Measurements from ENCODE around the gene AGPAT3. TPM values are rescaled to one million over a fixed set of nuclear protein-coding genes. Genes with fewer than 3 reads are reported as not detected.

Gene AGPAT3
- total RNA-seq, 1 donor from 2014 or later = 43.7 TPM

- no peak for DNase-seq (ENCODE audit: low read depth, low spot score)
Measured at GRCh38 chr21:43905726-43906455, 40.9 kb downstream of the AGPAT3 start.

GRCh38 chr21:43906585-43907370 is 41.8 kb downstream of the AGPAT3 start:
- no peak for DNase-seq (ENCODE audit: low read depth, low spot score)

DNA sequence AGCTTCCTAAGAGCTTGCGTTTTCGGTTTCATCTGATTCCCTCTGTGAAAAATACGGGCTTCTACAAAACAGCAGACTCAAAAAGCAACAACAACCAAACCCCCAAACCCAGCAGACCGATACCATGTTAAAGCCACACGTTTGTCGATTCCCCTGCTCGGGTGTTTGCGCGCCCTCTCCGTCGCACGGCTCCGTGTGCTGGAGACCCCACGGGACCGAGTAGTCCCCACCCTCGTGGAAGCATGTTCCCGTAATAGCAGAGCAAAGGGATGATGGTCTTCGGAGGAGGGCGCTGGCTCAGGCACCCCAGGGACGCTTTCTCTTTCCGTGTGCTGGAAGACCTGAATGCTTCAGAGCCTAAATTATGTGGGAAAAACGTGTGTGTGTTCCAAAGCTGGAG is 42.7 kb downstream of the AGPAT3 start:
- no peak for DNase-seq (ENCODE audit: low read depth, low spot score)

- no peak for DNase-seq (ENCODE audit: low read depth, low spot score)
Measured at GRCh38 chr21:43908167-43908566, 43.1 kb downstream of the AGPAT3 start.

DNA sequence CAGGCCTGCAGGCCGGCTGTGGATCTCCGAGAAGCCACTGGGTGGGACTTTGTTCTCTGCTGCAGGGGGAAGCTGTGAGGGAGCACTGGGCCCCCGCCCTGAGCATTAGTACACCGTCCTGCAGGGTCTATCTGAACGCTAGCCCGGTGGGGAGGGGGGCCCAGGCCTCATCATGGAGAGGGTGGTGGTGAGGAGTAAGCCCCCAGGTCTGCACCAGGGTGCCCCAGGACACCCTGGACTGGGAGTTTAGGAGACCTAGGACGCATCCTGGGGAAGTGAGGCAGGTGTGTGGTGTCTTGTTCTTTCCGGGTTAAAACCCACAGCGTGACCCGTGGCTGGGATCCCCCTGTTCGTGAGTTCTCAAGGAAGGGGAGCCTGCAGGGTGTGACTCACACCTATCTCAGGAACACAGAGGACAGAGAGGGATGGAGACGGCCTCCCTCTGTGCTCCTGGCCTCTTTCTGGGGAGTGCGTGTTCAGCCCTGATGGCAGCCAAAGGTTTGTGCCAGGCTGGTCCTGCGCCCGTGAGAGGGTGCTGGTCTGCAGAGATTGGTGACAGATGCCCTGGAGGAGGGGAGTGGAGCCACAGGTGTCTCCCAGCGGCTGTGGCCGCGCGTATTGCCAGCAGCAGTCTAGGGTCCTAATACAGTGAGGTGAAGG is 44.8 kb downstream of the AGPAT3 start:
- no peak for DNase-seq (ENCODE audit: low read depth, low spot score)

- DNase-seq (ENCODE audit: low read depth, low spot score) = no peak
Measured at GRCh38 chr21:43910460-43910859, 45.4 kb downstream of the AGPAT3 start.

DNA sequence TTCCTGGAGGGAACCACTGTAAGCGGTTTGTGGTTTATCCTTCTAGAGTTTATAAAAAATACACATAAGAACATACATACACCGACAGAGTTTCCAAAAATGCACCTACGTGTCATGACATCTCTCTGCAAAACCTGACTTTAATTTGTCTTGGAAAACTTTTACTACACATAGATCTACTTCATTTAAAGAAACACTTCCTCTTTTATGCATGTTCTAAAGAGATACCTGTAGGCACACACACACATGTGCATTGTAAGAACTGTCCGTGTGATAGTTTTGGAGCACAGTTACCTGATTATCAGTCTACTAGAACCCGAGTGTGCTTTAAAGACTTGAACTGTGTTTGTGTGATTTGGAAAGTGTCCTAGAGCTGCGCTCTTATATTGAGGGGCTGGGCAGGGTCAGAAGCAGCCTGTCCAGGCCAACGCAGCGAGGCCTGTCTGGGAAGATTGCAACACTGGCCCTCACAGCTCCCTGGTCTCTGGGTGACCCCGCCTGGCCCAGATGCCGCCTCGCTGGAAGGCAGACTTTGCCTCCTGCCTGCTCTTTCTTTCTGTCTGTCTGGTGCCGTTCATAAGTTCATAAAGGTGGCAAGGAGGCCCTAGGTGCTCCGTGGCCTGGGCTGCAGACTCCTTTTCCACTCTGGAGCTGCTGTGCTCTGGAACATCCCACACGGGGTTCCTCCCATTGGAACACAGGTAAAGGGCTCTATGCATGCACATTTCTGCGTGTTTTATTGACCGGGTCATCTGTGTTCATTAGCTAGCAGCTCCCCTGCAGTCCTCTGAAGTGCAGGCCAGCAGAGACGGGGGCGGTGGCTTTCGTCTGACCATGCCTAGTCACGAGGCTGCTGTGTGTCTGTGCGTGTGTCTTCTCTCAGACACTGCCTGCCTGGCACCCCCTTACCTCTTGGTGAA is 46.3 kb downstream of the AGPAT3 start:
- no peak for DNase-seq (ENCODE audit: low read depth, low spot score)

GRCh38 chr21:43911935-43912487 is 47.0 kb downstream of the AGPAT3 start:
- DNase-seq (ENCODE audit: low read depth, low spot score) = no peak

- no peak for DNase-seq (ENCODE audit: low read depth, low spot score)
Measured at GRCh38 chr21:43912500-43912899, 47.5 kb downstream of the AGPAT3 start.

GRCh38 chr21:43912910-43913309 is 47.9 kb downstream of the AGPAT3 start:
- no peak for DNase-seq (ENCODE audit: low read depth, low spot score)

- no peak for DNase-seq (ENCODE audit: low read depth, low spot score)
Measured at GRCh38 chr21:43913928-43914327, 48.9 kb downstream of the AGPAT3 start.

DNA sequence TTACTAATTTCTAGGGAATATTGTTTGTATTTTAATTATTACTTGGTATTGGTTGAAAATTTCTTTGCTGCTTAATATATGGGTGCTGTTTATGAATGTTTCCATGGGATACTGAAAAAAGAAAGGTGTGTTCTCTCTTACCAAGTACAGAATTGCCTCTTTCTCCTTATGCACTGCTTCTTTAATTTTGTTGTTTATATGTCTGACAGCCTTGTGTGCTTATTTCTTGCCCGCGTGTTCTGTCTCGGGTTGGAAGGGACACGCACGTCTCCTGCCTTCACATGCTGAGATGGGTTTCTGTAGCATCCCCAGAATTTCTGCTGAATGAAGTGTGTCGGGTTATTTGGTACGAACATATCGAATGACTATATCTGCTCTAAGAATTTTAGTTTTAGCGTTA is 51.1 kb downstream of the AGPAT3 start:
- no peak for DNase-seq (ENCODE audit: low read depth, low spot score)

DNA sequence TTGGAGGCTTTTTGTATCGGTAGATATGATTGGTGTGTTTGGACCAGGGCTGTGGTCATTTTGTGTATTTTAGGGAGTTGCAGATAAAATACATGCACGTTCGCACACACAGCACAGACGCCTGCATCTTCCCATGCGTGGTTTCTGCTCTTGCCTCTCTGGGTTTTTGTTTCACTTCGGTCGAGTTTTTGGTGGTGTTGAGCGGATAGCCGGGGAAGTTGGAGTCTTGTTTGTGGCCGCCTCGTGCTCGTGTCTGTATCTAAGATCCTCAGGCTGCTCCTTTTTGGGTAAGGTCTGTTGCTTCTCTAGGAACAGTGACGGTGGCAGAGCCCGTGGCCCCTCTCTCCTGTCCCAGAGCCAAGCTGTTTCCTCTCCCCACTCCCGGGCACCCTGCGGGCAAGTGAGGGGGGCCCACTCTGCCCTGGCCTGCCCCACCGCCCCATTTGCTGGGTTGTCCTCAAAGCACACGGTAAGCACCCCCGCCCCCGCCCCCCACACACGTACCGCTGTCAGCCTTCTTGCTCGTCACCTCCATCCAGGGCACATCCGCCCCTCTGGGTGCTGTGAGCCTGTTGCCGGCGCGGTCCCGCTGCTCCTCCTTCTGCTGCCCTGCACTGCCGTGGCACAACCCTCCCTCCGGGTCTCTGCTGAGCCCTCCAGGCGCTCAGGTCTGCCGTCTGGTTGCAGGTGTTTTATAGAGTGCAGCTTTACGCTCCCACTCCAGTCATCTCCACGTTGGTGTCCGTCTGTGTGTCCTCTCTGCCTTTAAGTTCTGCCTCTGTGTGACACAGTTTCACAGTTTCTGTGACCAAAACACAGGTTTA is 51.9 kb downstream of the AGPAT3 start:
- no peak for DNase-seq (ENCODE audit: low read depth, low spot score)

DNA sequence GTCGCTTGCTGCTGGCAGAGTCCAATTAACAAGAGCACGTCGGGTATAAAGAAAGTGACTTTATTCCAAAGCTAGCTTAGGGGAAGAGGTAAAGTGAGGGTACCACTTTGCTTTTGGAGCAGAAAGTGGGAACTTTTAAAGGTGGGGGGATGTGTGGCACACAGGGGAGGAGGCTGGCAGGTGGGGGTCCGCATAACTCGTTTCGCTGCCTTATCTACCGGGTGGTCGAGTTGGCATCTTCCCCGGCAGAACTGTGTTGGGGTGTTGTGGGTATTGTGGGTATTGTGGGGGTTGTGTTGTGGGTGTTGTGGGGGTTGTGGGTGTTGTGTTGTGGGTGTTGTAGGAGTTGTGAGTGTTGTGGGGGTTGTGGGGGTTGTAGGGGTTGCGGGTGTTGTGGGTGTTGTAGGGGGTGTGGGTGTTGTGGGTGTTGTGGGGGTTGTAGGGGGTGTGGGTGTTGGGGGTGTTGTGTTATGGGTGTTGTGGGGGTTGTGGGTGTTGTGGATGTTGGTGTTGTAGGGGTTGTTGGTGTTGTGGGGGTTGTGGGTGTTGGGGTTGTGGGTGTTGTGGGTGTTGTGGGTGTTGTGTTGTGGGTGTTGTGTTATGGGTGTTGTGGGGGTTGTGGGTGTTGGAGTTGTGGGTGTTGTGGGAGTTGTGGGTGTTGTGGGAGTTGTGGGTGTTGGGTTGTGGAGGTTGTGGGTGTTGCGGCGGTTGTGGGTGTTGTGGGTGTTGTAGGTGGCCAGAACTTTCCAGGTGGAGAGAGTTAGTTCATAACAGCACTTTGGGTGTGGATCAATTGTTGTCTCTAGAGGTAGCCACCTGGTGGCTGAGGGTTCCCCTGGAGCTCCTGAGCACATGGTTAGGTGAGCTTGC is 52.7 kb downstream of the AGPAT3 start:
- DNase-seq (ENCODE audit: low read depth, low spot score) = no peak

- no peak for DNase-seq (ENCODE audit: low read depth, low spot score)
Measured at GRCh38 chr21:43918385-43918947, 53.4 kb downstream of the AGPAT3 start.

DNA sequence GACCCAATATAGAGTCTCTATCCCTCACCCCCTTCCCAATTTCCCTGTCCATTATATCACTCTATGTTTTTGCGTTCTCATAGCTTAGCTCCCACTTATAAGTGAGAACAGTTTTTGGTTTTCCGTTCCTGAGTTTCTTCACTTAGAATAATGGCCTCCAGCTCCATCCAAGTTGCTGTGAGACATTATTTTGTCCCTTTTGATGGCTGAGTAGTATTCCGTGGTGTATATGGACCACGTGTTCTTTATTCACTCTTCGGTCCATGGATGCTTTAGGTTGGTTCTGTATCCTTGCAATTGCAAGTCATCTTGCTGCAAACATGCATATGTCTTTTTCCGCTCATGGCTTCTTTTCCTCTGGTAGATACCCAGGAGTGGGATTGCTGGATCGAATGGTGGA is 54.3 kb downstream of the AGPAT3 start:
- no peak for DNase-seq (ENCODE audit: low read depth, low spot score)

DNA sequence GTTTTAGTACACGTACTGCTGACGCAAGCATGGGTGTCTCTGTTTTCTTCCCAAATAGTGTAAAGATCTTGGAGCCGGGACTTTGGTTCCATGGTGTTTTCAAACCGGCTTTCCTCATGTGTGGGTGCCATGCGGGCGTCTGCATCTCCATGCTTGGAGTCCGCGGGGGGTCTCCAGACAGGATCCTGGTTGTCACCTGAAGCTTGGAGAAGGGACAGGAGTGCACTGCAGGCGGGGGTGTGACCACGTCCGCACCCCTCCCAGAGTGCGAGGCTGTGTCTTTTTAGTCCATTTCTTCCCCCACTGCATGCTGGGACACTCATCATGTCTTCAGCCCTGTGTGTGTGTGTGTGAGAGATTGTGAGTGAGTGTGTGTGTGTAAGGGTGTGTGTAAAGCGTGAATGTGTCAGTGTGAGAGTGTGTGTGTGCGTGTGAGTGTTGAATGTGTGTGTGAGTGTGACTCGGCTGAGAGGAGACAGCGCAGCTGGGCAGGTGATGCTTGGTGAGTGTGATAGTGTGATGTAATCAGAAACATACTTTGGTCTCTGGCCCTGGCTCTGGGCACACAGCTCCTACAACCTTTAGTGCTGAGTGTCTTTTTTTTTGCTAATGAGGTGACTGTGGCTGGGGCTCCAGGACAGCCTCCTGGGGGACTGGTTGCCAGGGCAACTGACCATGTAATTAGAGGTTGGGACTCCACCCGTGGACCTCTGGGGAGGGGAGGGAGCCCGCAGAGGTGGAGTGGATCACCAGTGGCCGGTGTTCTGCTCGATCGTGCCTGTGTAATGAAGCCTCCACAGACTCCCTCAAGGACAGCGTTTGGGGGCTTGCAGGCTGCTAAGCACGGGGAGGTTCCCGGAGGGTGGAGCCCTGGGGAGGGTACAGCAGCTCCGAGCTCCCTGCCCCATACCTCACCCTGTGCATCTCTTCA is 55.1 kb downstream of the AGPAT3 start:
- DNase-seq (ENCODE audit: low read depth, low spot score) = no peak

DNA sequence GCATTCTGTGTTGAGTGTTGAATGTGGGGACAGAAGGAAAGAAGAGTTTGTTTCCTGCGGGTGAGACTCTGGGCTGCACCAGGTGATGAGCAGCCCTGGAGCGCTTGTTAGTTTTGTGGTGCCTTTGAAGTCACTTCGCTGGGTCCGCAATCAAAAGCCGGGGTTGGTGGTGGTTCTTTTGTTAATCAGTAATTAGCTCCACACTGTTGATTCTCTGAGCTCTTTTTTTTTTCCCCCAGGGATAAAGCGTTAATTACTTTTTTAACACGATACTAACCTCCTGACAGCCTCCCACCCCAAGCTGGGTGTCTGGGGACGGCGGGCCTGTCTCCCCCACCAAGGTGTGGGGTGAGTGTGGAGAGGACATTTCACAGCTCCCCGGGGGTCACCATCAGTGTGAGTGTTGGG is 56.6 kb downstream of the AGPAT3 start:
- DNase-seq (ENCODE audit: low read depth, low spot score) = no peak

Data from pulmonary artery endothelial cell (primary cell).